BLaER1 treated with 17β-estradiol and CSF1 and Interleukin-3, amounts not matched to agents 10 nM and 100 nM (cell line): Measurements from ENCODE around the gene ITPR1.

Experiments
- H3K27ac ChIP-seq, 11 experiments: shearing (Covaris generic); formaldehyde crosslinking; 2 replicates each; pipeline ENCODE4 v1.8.1; 2022
- H3K27me3 ChIP-seq, 11 experiments: shearing (Covaris generic); formaldehyde crosslinking; 2 replicates each; pipeline ENCODE4 v1.8.1; 2022
- H3K36me3 ChIP-seq, 11 experiments: shearing (Covaris generic); formaldehyde crosslinking; 2 replicates each; pipeline ENCODE4 v1.8.1; 2022
- H3K4me1 ChIP-seq, 10 experiments: shearing (Covaris generic); formaldehyde crosslinking; 2 replicates each; pipeline ENCODE4 v1.8.1; 2022
- H3K4me2 ChIP-seq, 11 experiments: shearing (Covaris generic); formaldehyde crosslinking; 2 replicates each; pipeline ENCODE4 v1.8.1; 2022
- H3K4me3 ChIP-seq, 10 experiments: shearing (Covaris generic); formaldehyde crosslinking; 2 replicates each; pipeline ENCODE4 v1.8.1; 2022
- H3K9ac ChIP-seq, 11 experiments: shearing (Covaris generic); formaldehyde crosslinking; 2 replicates each; pipeline ENCODE4 v1.8.1; 2022
- H3K9me3 ChIP-seq, 11 experiments: shearing (Covaris generic); formaldehyde crosslinking; replicated peaks in 1 of 11; 2 replicates each; pipeline ENCODE4 v1.8.1; 2022
- H4K20me1 ChIP-seq, 11 experiments: shearing (Covaris generic); formaldehyde crosslinking; 2 replicates each; pipeline ENCODE4 v1.8.1; 2022
- Cebpa-rat ChIP-seq, 11 experiments: shearing (Covaris generic); IDR thresholded peaks; 2 replicates each; pipeline ENCODE4 v1.8.1; 2022

Gene ITPR1

DNA sequence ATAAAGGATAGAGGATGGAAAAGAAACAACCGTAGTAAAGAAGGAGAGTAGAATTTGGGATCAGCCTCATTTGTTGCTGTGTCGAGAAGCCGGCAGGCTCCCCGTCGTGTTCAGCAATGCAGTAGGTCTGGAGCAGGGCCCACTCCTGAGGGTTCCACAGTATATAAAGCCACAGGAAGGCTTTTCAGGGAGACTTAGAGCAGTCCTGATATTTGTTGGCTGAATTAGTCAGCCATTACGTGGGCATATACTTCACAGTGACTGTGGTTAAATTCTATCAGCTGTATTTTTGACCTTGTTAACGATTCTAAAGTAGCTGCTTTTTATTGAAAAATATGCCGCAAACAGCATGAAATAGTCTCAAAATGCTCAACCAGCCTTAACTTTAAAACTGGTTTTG lies 149.5 kb downstream of the ITPR1 start:
- H3K4me1 ChIP-seq: no peaks in the 10 kb centered on the region
- H3K27me3 ChIP-seq: no peaks in the 10 kb centered on the region
- H3K4me2 ChIP-seq: no peak overlapping the region
- no peaks in the 10 kb centered on the region for H4K20me1 ChIP-seq
- H3K9me3 ChIP-seq: peaks cover 0 to 9% (median 6%) of the 10 kb centered on the region in 11 experiments; a peak in 10 of 22 replicates
- no peak for TF ChIP-seq Cebpa-rat (IDR thresholded peaks at IDR 0.05)
- peaks cover 49 to 87% (median 57%) of the 10 kb centered on the region in 11 experiments; a peak in 21 of 22 replicates for H3K36me3 ChIP-seq
- H3K9ac ChIP-seq: no peak overlapping the region
- no peak overlapping the region for H3K27ac ChIP-seq
- H3K4me3 ChIP-seq: no peak overlapping the region

DNA sequence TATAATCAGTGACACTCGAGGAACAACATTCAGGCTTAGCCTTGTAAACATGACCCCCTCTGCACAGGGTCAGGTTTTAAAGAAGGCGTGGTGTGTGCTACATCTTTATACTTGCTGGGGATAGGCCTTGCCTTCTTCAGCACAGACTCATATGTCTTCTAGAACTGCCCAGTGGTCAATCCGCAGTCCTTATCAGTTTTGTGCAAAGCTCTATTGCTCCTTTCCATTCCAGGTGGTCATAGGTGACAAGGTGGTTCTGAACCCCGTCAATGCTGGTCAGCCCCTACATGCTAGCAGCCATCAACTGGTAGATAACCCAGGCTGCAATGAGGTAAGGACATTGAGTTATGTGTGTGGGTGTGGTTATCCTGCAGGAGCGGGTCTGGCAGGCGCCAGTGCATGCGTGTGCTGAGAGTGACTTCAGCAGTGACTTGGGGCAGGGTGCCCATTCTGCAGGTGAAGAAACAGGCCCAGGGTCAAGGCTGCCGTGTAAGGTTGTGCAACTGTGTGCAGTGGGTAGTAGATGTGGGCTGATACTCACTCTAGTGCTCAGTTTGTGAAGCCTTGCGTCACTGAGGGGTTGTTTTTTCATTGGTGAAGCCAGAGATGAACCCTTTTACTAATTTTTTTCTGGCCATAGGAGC lies 150.9 kb downstream of the ITPR1 start:
- peaks cover 0 to 9% (median 7%) of the 10 kb centered on the region in 11 experiments; a peak in 10 of 22 replicates for H3K9me3 ChIP-seq
- no peak for TF ChIP-seq Cebpa-rat (IDR thresholded peaks at IDR 0.05)
- no peak overlapping the region for H3K4me3 ChIP-seq
- H3K9ac ChIP-seq: no peak overlapping the region
- no peaks in the 10 kb centered on the region for H3K27me3 ChIP-seq
- no peaks in the 10 kb centered on the region for H4K20me1 ChIP-seq
- no peak overlapping the region for H3K4me2 ChIP-seq
- peaks cover 51 to 96% (median 60%) of the 10 kb centered on the region in 11 experiments; a peak in 21 of 22 replicates for H3K36me3 ChIP-seq
- no peak overlapping the region for H3K27ac ChIP-seq
- no peaks in the 10 kb centered on the region for H3K4me1 ChIP-seq

- peaks cover 49 to 96% (median 57%) of the 10 kb centered on the region in 11 experiments; a peak in 21 of 22 replicates for H3K36me3 ChIP-seq
- H3K27me3 ChIP-seq: no peaks in the 10 kb centered on the region
- H3K4me2 ChIP-seq: no peak overlapping the region
- no peak for TF ChIP-seq Cebpa-rat (IDR thresholded peaks at IDR 0.05)
- H3K4me3 ChIP-seq: no peak overlapping the region
- peaks cover 0 to 9% (median 7%) of the 10 kb centered on the region in 11 experiments; a peak in 10 of 22 replicates for H3K9me3 ChIP-seq
- H3K9ac ChIP-seq: no peak overlapping the region
- no peak overlapping the region for H3K27ac ChIP-seq
- no peaks in the 10 kb centered on the region for H4K20me1 ChIP-seq
- H3K4me1 ChIP-seq: no peaks in the 10 kb centered on the region
Observed at GRCh38 chr3:4644951-4645350, 151.8 kb downstream of the ITPR1 start.

DNA sequence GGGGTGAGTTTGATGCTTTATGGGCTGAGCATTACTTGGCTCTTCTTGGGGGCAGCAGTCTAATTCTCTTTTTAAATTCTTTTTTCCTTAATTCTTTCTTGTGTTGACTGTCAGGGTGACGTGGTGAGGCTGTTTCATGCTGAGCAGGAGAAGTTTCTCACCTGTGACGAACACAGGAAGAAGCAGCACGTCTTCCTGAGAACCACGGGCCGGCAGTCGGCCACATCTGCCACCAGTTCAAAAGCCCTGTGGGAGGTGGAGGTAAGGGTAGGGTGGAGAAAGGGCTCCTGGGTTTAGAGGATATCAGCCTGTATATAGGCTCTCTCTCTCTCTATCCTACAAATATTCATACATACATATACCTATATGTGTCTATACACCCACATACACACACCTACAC lies 152.3 kb downstream of the ITPR1 start:
- Histone ChIP-seq H3K9ac (no peak overlapping the region), H4K20me1 (no peaks in the 10 kb centered on the region), H3K4me3 (no peak overlapping the region), H3K27ac (no peak overlapping the region), H3K9me3 (peaks cover 0 to 9% (median 7%) of the 10 kb centered on the region in 11 experiments; a peak in 10 of 22 replicates), H3K36me3 (peaks cover 45 to 94% (median 55%) of the 10 kb centered on the region in 11 experiments; a peak in 21 of 22 replicates), H3K4me2 (no peak overlapping the region), H3K4me1 (no peaks in the 10 kb centered on the region), H3K27me3 (no peaks in the 10 kb centered on the region)
- TF ChIP-seq Cebpa-rat (IDR thresholded peaks at IDR 0.05): no peak

- no peak overlapping the region for H3K4me2 ChIP-seq
Observed at GRCh38 chr3:4647411-4647810, 154.3 kb downstream of the ITPR1 start.

DNA sequence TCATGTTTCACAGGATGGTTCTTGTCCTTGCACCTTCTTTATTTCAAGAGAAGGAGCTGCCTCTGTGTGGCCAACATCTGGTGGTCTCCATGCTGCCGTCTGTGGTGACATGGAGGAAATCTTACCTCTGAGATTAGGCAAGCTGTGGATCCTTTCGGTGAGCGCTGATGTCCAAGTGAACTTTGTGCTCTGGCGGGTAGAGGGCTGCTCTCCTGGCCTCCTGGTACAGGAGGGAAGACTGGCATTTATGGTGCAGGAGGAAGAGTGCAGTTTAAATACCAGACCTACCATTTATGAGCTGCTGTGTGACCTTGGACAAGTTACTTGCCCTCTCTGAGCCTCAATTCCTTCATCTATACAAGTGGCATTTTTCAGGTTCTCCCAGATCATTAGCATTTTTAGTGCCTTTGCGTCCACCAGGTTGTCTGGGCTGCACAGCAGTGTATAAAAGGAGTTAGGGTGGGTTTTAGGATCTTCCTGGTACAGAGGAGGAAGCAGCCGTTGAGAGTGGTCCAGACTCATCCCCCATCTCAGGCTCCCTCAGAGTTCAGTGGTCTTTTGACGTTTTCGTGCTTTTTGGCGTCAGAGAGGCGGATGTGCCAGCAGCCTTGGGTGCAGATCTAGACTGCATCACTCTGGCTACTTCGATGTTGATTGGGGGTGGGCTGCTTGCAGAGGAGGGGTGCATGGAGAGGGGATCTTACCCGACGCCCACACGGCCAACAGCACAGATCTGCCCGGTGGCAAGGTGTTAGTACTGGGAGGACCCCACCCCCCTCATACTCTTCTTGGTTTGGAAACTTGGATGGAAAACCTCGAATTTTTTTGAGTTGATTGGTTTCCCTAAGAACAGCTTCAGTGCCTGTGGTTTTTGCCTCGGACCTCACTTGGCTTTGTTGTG lies 162.2 kb downstream of the ITPR1 start:
- Histone ChIP-seq H3K27ac (no peak overlapping the region), H3K9me3 (no peaks in the 10 kb centered on the region), H3K4me2 (no peak overlapping the region), H3K4me1 (peaks cover 0 to 24% (median 11%) of the 10 kb centered on the region in 10 experiments; a peak in 10 of 20 replicates), H3K4me3 (no peak overlapping the region), H4K20me1 (peaks cover 0 to 9% (median 0%) of the 10 kb centered on the region in 11 experiments; a peak in 3 of 22 replicates), H3K9ac (no peak overlapping the region), H3K36me3 (peaks cover 4 to 84% (median 29%) of the 10 kb centered on the region in 11 experiments; a peak in 14 of 22 replicates), H3K27me3 (no peaks in the 10 kb centered on the region)
- no peak for TF ChIP-seq Cebpa-rat (IDR thresholded peaks at IDR 0.05)

More at GRCh38 chr3:4647411-4647810, 154.3 kb downstream of the ITPR1 start:
- H3K9ac ChIP-seq: no peak overlapping the region
- H3K27me3 ChIP-seq: no peaks in the 10 kb centered on the region
- H4K20me1 ChIP-seq: no peaks in the 10 kb centered on the region
- H3K4me3 ChIP-seq: no peak overlapping the region
- no peak for TF ChIP-seq Cebpa-rat (IDR thresholded peaks at IDR 0.05)
- H3K9me3 ChIP-seq: peaks cover 0 to 9% (median 7%) of the 10 kb centered on the region in 11 experiments; a peak in 10 of 22 replicates
- no peak overlapping the region for H3K27ac ChIP-seq
- peaks cover 30 to 91% (median 45%) of the 10 kb centered on the region in 11 experiments; a peak in 21 of 22 replicates for H3K36me3 ChIP-seq
- peaks cover 0 to 10% (median 2%) of the 10 kb centered on the region in 10 experiments; a peak in 6 of 20 replicates for H3K4me1 ChIP-seq

- no peak for TF ChIP-seq Cebpa-rat (IDR thresholded peaks at IDR 0.05)
- peaks cover 0 to 9% (median 0%) of the 10 kb centered on the region in 11 experiments; a peak in 3 of 22 replicates for H4K20me1 ChIP-seq
- no peaks in the 10 kb centered on the region for H3K27me3 ChIP-seq
- no peaks in the 10 kb centered on the region for H3K9me3 ChIP-seq
- no peak overlapping the region for H3K9ac ChIP-seq
- H3K27ac ChIP-seq: no peak overlapping the region
- peaks cover 7 to 88% (median 29%) of the 10 kb centered on the region in 11 experiments; a peak in 14 of 22 replicates for H3K36me3 ChIP-seq
- no peak overlapping the region for H3K4me3 ChIP-seq
- peaks cover 0 to 24% (median 11%) of the 10 kb centered on the region in 10 experiments; a peak in 10 of 20 replicates for H3K4me1 ChIP-seq
- no peak overlapping the region for H3K4me2 ChIP-seq
Observed at GRCh38 chr3:4656059-4656458, 162.9 kb downstream of the ITPR1 start.

DNA sequence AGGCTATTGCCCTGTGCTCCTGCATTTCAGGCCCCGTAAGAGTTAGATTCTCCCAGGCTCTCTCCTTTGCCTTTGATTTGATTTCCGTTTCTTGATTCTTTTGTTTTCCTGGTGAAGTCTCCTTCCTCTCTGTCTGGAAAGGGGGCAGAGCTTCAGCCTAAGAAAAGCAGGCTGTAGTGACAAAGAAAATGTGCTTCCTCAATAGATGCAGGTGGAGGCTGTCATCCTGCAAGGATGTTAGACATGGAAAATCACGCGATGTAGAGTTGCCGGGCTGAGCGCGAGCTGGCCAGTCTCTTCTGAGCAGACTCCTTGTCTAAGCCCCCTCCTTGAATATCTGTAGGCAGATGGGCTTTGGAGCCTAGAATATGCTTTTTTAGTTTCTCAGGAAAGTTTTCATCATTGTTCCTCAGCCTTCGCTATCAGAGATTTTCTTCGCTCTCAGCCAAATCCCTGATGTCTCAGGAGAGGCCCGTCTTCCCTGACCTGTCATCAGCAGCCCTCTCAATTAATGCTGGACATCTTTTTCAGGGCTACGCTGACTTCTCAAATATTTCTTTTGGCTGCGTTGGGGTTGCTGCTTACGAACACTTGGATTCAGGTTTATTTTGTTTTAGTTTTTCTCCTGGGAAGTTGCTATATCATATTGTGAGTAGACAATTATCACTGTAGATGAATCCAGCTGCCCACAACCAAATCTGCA lies 163.6 kb downstream of the ITPR1 start:
- Histone ChIP-seq H3K9ac (no peak overlapping the region), H3K4me1 (peaks cover 0 to 19% (median 11%) of the 10 kb centered on the region in 10 experiments; a peak in 10 of 20 replicates), H3K36me3 (peaks cover 9 to 88% (median 31%) of the 10 kb centered on the region in 11 experiments; a peak in 20 of 22 replicates), H3K9me3 (no peaks in the 10 kb centered on the region), H3K27me3 (no peaks in the 10 kb centered on the region), H4K20me1 (peaks cover 0 to 9% (median 0%) of the 10 kb centered on the region in 11 experiments; a peak in 3 of 22 replicates), H3K4me3 (no peak overlapping the region), H3K27ac (no peak overlapping the region), H3K4me2 (no peak overlapping the region)
- TF ChIP-seq Cebpa-rat (IDR thresholded peaks at IDR 0.05): no peak
